Effector memory CD4-positive, alpha-beta T cell (primary cell): Measurements from ENCODE around the gene PARM1.

Source experiments
- DNase-seq, 3 donors: peaks; one replicate each; pipeline ENCODE4 v3.0.0-alpha.2; 2020
- H3K27ac ChIP-seq: 2 replicates; pipeline ENCODE4 v1.7.0; 2013; ENCODE audit warnings: mild to moderate bottlenecking, low read length, moderate library complexity; ENCODE audit not compliant: insufficient read depth, poor library complexity, severe bottlenecking
- H3K27me3 ChIP-seq: replicated peaks from 2 replicates; pipeline ENCODE4 v1.7.0; 2013; ENCODE audit warnings: mild to moderate bottlenecking, low read length; ENCODE audit not compliant: insufficient read depth, control insufficient read depth, poor library complexity, severe bottlenecking
- H3K36me3 ChIP-seq: 2 replicates; pipeline ENCODE4 v1.7.0; 2013; ENCODE audit warnings: mild to moderate bottlenecking, low read length, moderate library complexity; ENCODE audit not compliant: control insufficient read depth, insufficient read depth
- H3K4me1 ChIP-seq: 2 replicates; pipeline ENCODE4 v1.7.0; 2013; ENCODE audit warnings: low read length, mild to moderate bottlenecking; ENCODE audit not compliant: control insufficient read depth, insufficient read depth, poor library complexity, severe bottlenecking
- H3K4me3 ChIP-seq: 2 replicates; pipeline ENCODE4 v1.7.0; 2013; ENCODE audit warnings: low read length, low read depth, mild to moderate bottlenecking; ENCODE audit not compliant: insufficient read depth, poor library complexity, severe bottlenecking
- H3K9me3 ChIP-seq: 2 replicates; pipeline ENCODE4 v1.7.0; 2013; ENCODE audit warnings: mild to moderate bottlenecking, low read length, moderate library complexity; ENCODE audit not compliant: control insufficient read depth
- total RNA-seq, 3 donors: gene quantifications; one replicate each; lab custom pipeline; 2026; lab: John Stamatoyannopoulos, UW

The PARM1 gene
- 0 to 0.58 (median 0.17) reads per million in 3 donors for total RNA-seq

GRCh38 chr4:74932832-74933561 is at the start of gene PARM1:
PARM1 (plus strand) TSS chr4:74933116; CDS start chr4:74933328, 212 bp downstream.
- H3K4me3 ChIP-seq, result no peak within 1 kb of the TSS
- no peak within 1 kb of the TSS for H3K27ac ChIP-seq
- no peaks in the 10 kb centered on the region for H3K36me3 ChIP-seq
- no peaks in the 10 kb centered on the region for H3K4me1 ChIP-seq
- H3K27me3 ChIP-seq, result no peaks in the 10 kb centered on the region
- no peak for DNase-seq
- no peaks in the 10 kb centered on the region for H3K9me3 ChIP-seq

DNA sequence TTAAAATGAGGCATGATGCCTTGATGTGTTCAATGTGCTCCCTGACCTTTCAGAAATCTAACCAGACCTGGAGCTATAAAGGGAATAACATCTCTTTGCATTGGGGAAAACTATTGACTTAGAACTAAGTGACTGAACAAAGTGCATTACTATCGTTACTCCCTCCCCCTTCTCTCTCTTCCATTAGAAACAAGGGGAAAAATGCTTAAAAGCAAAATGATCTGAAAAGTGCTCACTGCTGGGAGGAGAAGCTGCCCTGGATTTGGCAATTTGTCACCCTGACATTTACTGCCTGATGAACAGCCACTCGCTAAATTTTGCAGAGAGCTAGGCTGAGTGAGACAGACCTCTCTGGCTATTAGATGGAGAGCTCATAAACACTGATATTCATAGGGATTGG is 48.6 kb upstream of the PARM1 start:
- Histone ChIP-seq H3K27me3 (no peaks in the 10 kb centered on the region), H3K4me3 (no peak overlapping the region), H3K9me3 (no peaks in the 10 kb centered on the region), H3K27ac (no peak overlapping the region), H3K4me1 (no peaks in the 10 kb centered on the region), H3K36me3 (no peaks in the 10 kb centered on the region)
- DNase-seq, result no peak

- no peak overlapping the region for H3K4me3 ChIP-seq
- no peaks in the 10 kb centered on the region for H3K27me3 ChIP-seq
- H3K27ac ChIP-seq, result no peak overlapping the region
- no peaks in the 10 kb centered on the region for H3K36me3 ChIP-seq
- no peaks in the 10 kb centered on the region for H3K9me3 ChIP-seq
- H3K4me1 ChIP-seq, result no peaks in the 10 kb centered on the region
- DNase-seq, result no peak
Observed at GRCh38 chr4:74886484-74886883, 46.4 kb upstream of the PARM1 start.

GRCh38 chr4:74890341-74890740 is 42.6 kb upstream of the PARM1 start:
- Histone ChIP-seq H3K36me3 (no peaks in the 10 kb centered on the region), H3K27ac (no peak overlapping the region)

GRCh38 chr4:74891037-74891436 is 41.9 kb upstream of the PARM1 start:
- H3K27me3 ChIP-seq, result no peaks in the 10 kb centered on the region
- H3K27ac ChIP-seq, result no peak overlapping the region
- no peak overlapping the region for H3K4me3 ChIP-seq
- no peaks in the 10 kb centered on the region for H3K36me3 ChIP-seq
- no peaks in the 10 kb centered on the region for H3K9me3 ChIP-seq
- H3K4me1 ChIP-seq, result no peaks in the 10 kb centered on the region
- DNase-seq, result no peak

More at GRCh38 chr4:74890341-74890740, 42.6 kb upstream of the PARM1 start:
- DNase-seq, result no peak
- Histone ChIP-seq H3K27me3 (no peaks in the 10 kb centered on the region), H3K9me3 (no peaks in the 10 kb centered on the region), H3K4me3 (no peak overlapping the region), H3K4me1 (no peaks in the 10 kb centered on the region)

GRCh38 chr4:74893171-74893570 is 39.7 kb upstream of the PARM1 start:
- H3K9me3 ChIP-seq, result no peaks in the 10 kb centered on the region
- no peaks in the 10 kb centered on the region for H3K4me1 ChIP-seq
- no peaks in the 10 kb centered on the region for H3K36me3 ChIP-seq
- no peaks in the 10 kb centered on the region for H3K27me3 ChIP-seq
- H3K4me3 ChIP-seq, result no peak overlapping the region
- no peak overlapping the region for H3K27ac ChIP-seq
- no peak for DNase-seq

DNA sequence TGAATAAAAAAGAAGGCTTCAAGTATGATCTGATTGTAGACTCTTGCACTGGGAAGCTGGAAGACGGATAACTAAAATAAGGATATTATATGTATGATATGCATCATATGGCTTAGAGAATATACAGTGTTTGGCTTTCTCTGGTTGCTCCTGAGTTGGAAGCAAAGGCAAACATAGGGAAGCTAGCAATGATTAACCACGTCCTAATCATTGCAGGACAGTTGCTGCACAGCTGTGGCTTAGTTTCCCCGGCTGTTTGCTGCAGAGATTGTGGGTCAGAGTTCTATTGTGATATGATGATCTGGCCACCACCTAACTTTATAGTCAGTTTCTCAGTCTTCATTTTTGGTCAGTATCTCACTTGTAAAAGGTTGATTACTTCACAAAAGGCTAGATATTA is 36.3 kb upstream of the PARM1 start:
- H3K36me3 ChIP-seq, result no peaks in the 10 kb centered on the region
- H3K27ac ChIP-seq, result no peak overlapping the region
- H3K9me3 ChIP-seq, result no peaks in the 10 kb centered on the region
- no peaks in the 10 kb centered on the region for H3K27me3 ChIP-seq
- no peak overlapping the region for H3K4me3 ChIP-seq
- no peaks in the 10 kb centered on the region for H3K4me1 ChIP-seq
- DNase-seq, result no peak

DNA sequence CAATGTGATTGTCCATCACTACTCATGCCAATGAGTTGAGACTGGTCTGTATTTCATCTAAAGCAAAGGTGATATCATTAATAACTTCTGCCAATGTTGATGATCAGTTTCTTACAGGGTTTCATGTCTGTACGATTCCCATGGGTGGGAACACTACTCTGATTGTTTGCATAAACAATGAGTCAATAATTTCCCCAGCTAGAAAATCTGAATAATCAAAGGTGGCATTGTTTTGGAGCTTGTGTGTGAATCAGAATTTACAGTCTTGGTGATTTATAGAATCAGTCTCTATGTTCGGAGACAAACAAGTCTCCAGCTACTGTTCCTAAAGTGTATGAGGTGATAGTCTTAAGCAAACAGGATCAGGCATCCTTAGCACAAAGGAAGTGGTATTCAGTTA is 35.5 kb upstream of the PARM1 start:
- Histone ChIP-seq H3K9me3 (no peaks in the 10 kb centered on the region), H3K4me1 (no peaks in the 10 kb centered on the region), H3K4me3 (no peak overlapping the region), H3K36me3 (no peaks in the 10 kb centered on the region), H3K27ac (no peak overlapping the region), H3K27me3 (no peaks in the 10 kb centered on the region)
- DNase-seq, result no peak

- Histone ChIP-seq H3K27ac (no peak overlapping the region), H3K4me3 (no peak overlapping the region), H3K36me3 (no peaks in the 10 kb centered on the region), H3K27me3 (no peaks in the 10 kb centered on the region), H3K9me3 (no peaks in the 10 kb centered on the region), H3K4me1 (no peaks in the 10 kb centered on the region)
- DNase-seq, result no peak
Observed at GRCh38 chr4:74900862-74901261, 32.1 kb upstream of the PARM1 start.

- H3K4me3 ChIP-seq, result no peak overlapping the region
- no peak overlapping the region for H3K27ac ChIP-seq
- H3K4me1 ChIP-seq, result no peaks in the 10 kb centered on the region
- no peak for DNase-seq
- H3K36me3 ChIP-seq, result no peaks in the 10 kb centered on the region
- no peaks in the 10 kb centered on the region for H3K27me3 ChIP-seq
- no peaks in the 10 kb centered on the region for H3K9me3 ChIP-seq
Observed at GRCh38 chr4:74904509-74905065, 28.3 kb upstream of the PARM1 start.
